Chondrocyte (in vitro differentiated cells): ENCODE measurements around the gene F10. TPM values are rescaled to one million over a fixed set of nuclear protein-coding genes. Genes with fewer than 3 reads are reported as not detected.

Experiments
- DNase-seq: peaks from one replicate; pipeline ENCODE4 v3.0.0; 2021; ENCODE audit warnings: mixed read lengths, low spot score
- H3K27ac Mint-ChIP-seq: one replicate; pipeline ENCODE4 v1.8.0; 2021; ENCODE audit warnings: mild to moderate bottlenecking, moderate library complexity, mixed read lengths; ENCODE audit not compliant: unreplicated experiment
- H3K27me3 Mint-ChIP-seq: 2 replicates; pipeline ENCODE4 v1.8.0; 2021; ENCODE audit warnings: low read depth, mixed read lengths
- H3K36me3 Mint-ChIP-seq: 2 replicates; pipeline ENCODE4 v1.8.0; 2021; ENCODE audit warnings: low read depth, mixed read lengths
- H3K4me1 Mint-ChIP-seq: 2 replicates; pipeline ENCODE4 v1.8.0; 2021; ENCODE audit warnings: low read depth, mild to moderate bottlenecking, mixed read lengths
- H3K4me3 Mint-ChIP-seq: one replicate; pipeline ENCODE4 v1.8.0; 2021; ENCODE audit warnings: mild to moderate bottlenecking, moderate library complexity, mixed read lengths; ENCODE audit not compliant: unreplicated experiment
- H3K9me3 Mint-ChIP-seq: 2 replicates; pipeline ENCODE4 v1.8.0; 2021; ENCODE audit warnings: low read depth, mixed read lengths
- CTCF ChIP-seq: fragments of 200-600 bp; sonication (generic); IDR thresholded peaks from 2 replicates; pipeline ENCODE4 v1.5.0; 2021; ENCODE audit warnings: antibody characterized with exemption, mild to moderate bottlenecking, moderate library complexity
- total RNA-seq: library from RNA; stranded (reverse); gene quantifications from 3 replicates; pipeline ENCODE4 v1.2.1, GENCODE V29; 2021

F10 gene
- total RNA-seq, 1 donor from 2014 or later, result 1.9 TPM

DNA sequence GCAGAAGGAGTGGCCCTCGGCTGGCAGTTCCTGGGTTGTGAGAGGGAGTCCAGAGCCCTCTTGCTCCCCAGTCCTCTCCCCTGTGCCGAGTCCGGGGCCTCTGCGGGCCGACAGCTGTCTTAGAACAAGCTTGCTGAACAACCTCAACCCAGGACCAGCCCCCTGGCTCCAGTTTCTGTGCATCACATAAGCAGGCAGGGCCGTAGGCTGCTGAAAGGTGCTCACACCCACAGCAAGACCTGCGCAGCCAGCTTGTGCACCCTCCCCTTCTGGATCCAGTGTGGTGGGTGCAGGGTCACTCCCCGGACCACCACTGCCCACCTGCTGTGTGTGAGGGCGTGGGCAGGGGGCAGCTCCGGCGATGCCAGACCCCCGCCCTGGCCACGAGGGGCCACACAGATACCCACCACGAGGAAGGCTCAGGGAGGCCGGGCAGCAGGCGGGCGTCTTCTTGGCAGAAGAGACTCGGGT lies 42.2 kb upstream of the F10 start:
- DNase-seq, result peak; percentile 88
- Mint-ChIP-seq H3K27ac (no peak overlapping the region), H3K4me1 (no peaks in the 10 kb centered on the region), H3K27me3 (peaks cover 6% of the 10 kb centered on the region), H3K4me3 (no peak overlapping the region), H3K36me3 (peaks cover 3% of the 10 kb centered on the region), H3K9me3 (no peaks in the 10 kb centered on the region)
- no peak for TF ChIP-seq CTCF

DNA sequence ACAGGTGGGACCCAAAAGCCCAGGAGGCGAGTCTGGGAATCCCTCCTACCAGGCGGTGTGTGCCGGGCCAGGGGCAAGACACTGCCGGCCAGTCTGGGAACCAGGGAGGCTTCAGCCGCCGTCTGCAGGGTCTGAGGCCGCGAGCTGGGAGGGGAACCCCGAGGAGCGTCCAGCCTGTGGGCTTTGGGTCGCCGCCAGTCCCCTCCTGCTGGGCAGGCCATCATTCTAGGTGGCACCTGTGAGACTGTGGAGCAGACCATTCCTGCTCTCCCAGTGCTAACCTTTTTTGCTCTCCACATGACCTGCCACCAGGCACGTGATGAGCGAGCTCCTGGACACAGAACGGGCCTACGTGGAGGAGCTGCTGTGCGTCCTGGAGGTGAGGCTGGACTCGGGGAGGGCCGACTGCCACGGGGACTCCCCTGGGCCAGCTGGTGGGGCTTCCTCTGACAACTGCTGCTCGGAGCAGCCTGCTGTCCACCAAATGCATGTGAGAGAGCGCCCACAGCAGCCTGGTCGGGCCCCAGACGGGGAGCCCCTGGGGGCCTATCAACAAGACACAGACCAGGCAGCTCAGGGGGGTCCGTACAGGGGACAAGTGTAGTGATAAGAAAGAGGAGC lies 41.6 kb upstream of the F10 start:
- Mint-ChIP-seq H3K27me3 (peaks cover 6% of the 10 kb centered on the region), H3K36me3 (peaks cover 3% of the 10 kb centered on the region), H3K9me3 (no peaks in the 10 kb centered on the region), H3K27ac (no peak overlapping the region), H3K4me1 (no peaks in the 10 kb centered on the region), H3K4me3 (no peak overlapping the region)
- DNase-seq, result peak; percentile 86
- TF ChIP-seq CTCF, result no peak

- DNase-seq, result peak; percentile 75
- no peak for TF ChIP-seq CTCF
Measured at GRCh38 chr13:113082198-113083021, 40.2 kb upstream of the F10 start.

DNA sequence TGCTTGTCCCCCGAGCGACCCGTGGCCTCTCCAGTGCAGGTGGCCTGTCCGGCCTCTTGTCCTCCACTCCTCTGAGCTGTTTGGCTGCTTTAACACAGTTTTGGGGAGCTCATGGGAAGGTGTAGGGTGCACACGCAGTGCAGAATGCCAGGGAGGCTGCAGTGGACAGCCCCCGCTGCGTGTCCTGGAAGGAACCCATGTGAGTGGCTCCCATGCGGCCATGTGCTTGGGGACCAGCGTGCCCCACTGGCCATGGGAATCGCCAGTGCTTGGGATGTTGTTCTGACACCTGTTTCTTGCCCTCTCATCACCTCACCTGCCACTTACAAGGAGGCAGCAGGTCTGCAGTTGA lies 39.6 kb upstream of the F10 start:
- Mint-ChIP-seq H3K27ac (no peak overlapping the region), H3K36me3 (peaks cover 3% of the 10 kb centered on the region), H3K4me3 (no peak overlapping the region), H3K4me1 (no peaks in the 10 kb centered on the region), H3K27me3 (peaks cover 6% of the 10 kb centered on the region), H3K9me3 (no peaks in the 10 kb centered on the region)
- peak; percentile 72 for DNase-seq
- TF ChIP-seq CTCF, result no peak

More at GRCh38 chr13:113082198-113083021, 40.2 kb upstream of the F10 start:
- H3K4me3 Mint-ChIP-seq, result no peak overlapping the region
- no peak overlapping the region for H3K27ac Mint-ChIP-seq
- H3K27me3 Mint-ChIP-seq, result peaks cover 6% of the 10 kb centered on the region
- no peaks in the 10 kb centered on the region for H3K4me1 Mint-ChIP-seq
- no peaks in the 10 kb centered on the region for H3K9me3 Mint-ChIP-seq
- peaks cover 3% of the 10 kb centered on the region for H3K36me3 Mint-ChIP-seq

GRCh38 chr13:113083402-113084061 lies 39.1 kb upstream of the F10 start:
- H3K27me3 Mint-ChIP-seq, result peaks cover 6% of the 10 kb centered on the region
- no peak overlapping the region for H3K4me3 Mint-ChIP-seq
- no peak for TF ChIP-seq CTCF
- peaks cover 2% of the 10 kb centered on the region for H3K36me3 Mint-ChIP-seq
- H3K27ac Mint-ChIP-seq, result no peak overlapping the region
- peak; percentile 59 for DNase-seq
- H3K4me1 Mint-ChIP-seq, result no peaks in the 10 kb centered on the region
- H3K9me3 Mint-ChIP-seq, result no peaks in the 10 kb centered on the region
